HFFc6 (cell line): Measurements from ENCODE around the gene GNLY. TPM values are rescaled to one million over a fixed set of nuclear protein-coding genes. Genes with fewer than 3 reads are reported as not detected.

Experiments used
- DNase-seq: peaks from one replicate; pipeline ENCODE4 v3.0.0-alpha.2; 2018
- H3K27ac Mint-ChIP-seq: 2 replicates; pipeline ENCODE4 v1.8.0; 2020; ENCODE audit warnings: mild to moderate bottlenecking, mixed read lengths
- H3K27me3 Mint-ChIP-seq: 2 replicates; pipeline ENCODE4 v1.8.0; 2021; ENCODE audit warnings: mild to moderate bottlenecking, moderate library complexity, mixed read lengths; ENCODE audit not compliant: insufficient read depth
- H3K36me3 Mint-ChIP-seq: 2 replicates; pipeline ENCODE4 v1.8.0; 2021; ENCODE audit warnings: low read depth, mixed read lengths
- H3K4me1 Mint-ChIP-seq: 2 replicates; pipeline ENCODE4 v1.8.0; 2020; ENCODE audit warnings: low read depth, mixed read lengths
- H3K4me3 Mint-ChIP-seq: 2 replicates; pipeline ENCODE4 v1.8.0; 2020; ENCODE audit warnings: mild to moderate bottlenecking, moderate library complexity, mixed read lengths
- H3K9me3 Mint-ChIP-seq: 2 replicates; pipeline ENCODE4 v1.8.0; 2020; ENCODE audit warnings: mild to moderate bottlenecking, mixed read lengths
- total RNA-seq, 6 experiments: library from RNA; stranded (reverse); fragmentation: NEBNext Ultra II Directional; extraction: Animal tissue kit (Norgen Biotek cat#: 25700); gene quantifications; 2 replicates in 1 of 6; 3 replicates in 5 of 6; pipeline ENCODE4 v1.2.3, GENCODE V29; 2021
- TF ChIP-seq, protein P1 (sequence below): fragments of 200-600 bp; sonication (generic); IDR thresholded peaks from 2 replicates; pipeline ENCODE4 v1.5.0; 2021; ENCODE audit warnings: antibody characterized with exemption, mild to moderate bottlenecking

The GNLY gene
- total RNA-seq, 6 experiments from 2014 or later = not detected

DNA sequence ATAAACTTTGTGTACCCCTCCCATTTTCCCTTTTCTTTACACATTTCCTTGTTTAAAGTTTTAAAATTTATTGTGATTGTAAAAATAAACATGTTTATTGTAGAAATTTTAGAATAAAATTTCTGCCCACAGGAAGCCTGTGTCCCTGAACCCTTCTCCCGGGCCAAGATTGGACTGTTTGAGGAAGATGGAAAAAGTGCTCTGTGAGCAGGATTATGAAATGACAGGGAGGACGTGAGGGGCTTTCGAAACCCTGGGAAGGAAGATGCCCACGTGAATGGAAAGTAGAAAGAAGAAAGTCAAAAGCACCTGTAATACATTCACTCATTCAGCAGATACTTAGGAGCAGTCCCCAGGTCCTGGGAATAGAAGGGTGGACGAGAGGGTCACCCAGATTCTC lies 34.2 kb downstream of the GNLY start:
- Mint-ChIP-seq H3K4me1 (peaks cover 48% of the 10 kb centered on the region), H3K27me3 (peaks cover 1% of the 10 kb centered on the region; the same call in 1 of the 2 replicates), H3K4me3 (no peak overlapping the region), H3K36me3 (no peaks in the 10 kb centered on the region), H3K27ac (no peak overlapping the region), H3K9me3 (no peaks in the 10 kb centered on the region)
- no peak for DNase-seq
- TF ChIP-seq, protein P1, sequence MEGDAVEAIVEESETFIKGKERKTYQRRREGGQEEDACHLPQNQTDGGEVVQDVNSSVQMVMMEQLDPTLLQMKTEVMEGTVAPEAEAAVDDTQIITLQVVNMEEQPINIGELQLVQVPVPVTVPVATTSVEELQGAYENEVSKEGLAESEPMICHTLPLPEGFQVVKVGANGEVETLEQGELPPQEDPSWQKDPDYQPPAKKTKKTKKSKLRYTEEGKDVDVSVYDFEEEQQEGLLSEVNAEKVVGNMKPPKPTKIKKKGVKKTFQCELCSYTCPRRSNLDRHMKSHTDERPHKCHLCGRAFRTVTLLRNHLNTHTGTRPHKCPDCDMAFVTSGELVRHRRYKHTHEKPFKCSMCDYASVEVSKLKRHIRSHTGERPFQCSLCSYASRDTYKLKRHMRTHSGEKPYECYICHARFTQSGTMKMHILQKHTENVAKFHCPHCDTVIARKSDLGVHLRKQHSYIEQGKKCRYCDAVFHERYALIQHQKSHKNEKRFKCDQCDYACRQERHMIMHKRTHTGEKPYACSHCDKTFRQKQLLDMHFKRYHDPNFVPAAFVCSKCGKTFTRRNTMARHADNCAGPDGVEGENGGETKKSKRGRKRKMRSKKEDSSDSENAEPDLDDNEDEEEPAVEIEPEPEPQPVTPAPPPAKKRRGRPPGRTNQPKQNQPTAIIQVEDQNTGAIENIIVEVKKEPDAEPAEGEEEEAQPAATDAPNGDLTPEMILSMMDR = no peak

DNA sequence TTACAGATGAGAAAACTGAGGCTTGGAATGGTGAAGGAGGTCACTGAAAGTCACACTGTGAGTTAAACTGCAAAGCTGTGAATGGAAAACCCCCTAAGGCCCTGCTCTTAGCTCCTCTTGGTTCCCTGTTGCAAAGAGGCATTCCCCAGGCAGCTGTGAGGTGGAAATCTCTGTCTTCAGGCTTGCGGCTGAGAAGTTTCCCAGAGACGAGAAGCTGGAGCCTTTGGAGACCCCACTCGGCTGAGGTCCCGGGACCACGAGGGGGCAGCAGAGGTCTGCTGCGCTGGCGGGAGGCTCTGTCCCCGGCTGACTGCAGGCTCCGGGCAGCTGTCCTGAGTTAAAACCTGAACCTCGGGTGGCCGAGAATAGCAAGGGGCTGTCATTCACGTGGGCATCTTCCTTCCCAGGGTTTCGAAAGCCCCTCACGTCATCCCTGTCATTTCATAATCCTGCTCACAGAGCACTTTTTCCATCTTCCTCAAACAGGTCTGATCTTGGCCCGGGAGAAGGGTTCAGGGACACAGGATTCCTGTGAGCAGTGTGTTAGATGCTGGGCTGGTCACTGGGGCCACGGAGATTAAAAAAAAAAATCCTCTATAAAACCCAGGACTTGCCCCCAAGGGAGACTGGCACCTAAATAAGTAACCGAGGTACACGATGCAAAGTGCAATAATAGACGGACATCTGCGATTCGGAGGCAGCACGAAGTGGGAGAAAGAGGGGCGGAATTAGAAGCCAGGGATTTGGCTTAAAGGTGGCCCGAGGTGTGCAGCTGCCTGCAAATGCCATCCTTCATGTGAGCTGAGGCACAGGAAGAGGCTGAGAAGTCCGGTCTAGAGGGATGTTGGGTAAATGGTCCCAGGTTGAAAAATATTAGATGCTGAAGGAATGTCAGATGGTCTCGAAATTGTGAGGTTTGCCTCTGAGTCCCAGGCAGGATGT lies 35.0 kb downstream of the GNLY start:
- no peaks in the 10 kb centered on the region for H3K9me3 Mint-ChIP-seq
- peak; percentile 66 for DNase-seq
- H3K27ac Mint-ChIP-seq = peak overlapping the region; percentile 4; the same call in 1 of the 2 replicates
- H3K36me3 Mint-ChIP-seq = no peaks in the 10 kb centered on the region
- H3K27me3 Mint-ChIP-seq = peaks cover 1% of the 10 kb centered on the region; the same call in 1 of the 2 replicates
- no peak overlapping the region for H3K4me3 Mint-ChIP-seq
- peaks cover 42% of the 10 kb centered on the region for H3K4me1 Mint-ChIP-seq
- TF ChIP-seq, protein P1 = peak; percentile 98

DNA sequence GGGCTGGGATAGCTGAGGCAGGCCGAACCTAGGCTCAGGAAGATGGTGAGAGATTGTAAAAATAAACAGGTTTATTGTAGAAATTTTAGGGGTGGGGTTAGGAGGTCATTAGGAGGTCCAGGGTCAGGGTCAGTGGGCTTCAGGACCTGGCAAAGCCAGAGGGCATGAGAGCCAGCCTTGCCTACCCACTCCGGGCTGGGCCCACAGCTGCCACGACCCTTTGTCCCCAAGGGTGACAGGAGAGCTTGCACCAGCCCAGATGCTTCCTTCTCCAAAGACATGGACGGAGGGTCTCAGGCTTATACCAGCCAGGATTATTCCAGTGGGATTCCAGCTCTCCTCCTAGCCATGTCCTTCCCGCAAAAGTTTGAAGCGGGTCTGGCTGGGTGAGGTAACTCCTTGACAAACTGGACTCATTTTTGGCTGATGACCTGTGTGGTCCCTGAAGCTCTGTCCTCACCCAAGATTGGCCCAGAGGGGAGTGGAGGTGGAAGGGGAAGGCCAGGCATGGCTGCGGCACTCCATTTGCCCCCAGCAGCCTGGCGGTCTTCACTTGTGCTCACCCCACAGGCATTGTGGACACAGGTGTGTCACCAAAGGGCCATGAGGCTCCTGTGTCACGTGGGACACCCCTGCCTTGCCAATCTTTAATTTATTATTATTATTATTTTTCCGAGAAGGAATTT lies 35.8 kb downstream of the GNLY start:
- Mint-ChIP-seq H3K4me1 (peaks cover 42% of the 10 kb centered on the region), H3K4me3 (no peak overlapping the region), H3K9me3 (no peaks in the 10 kb centered on the region), H3K36me3 (no peaks in the 10 kb centered on the region), H3K27ac (peak overlapping the region; percentile 4; the same call in 1 of the 2 replicates), H3K27me3 (peaks cover 1% of the 10 kb centered on the region; the same call in 1 of the 2 replicates)
- TF ChIP-seq, protein P1 = no peak
- no peak for DNase-seq

DNA sequence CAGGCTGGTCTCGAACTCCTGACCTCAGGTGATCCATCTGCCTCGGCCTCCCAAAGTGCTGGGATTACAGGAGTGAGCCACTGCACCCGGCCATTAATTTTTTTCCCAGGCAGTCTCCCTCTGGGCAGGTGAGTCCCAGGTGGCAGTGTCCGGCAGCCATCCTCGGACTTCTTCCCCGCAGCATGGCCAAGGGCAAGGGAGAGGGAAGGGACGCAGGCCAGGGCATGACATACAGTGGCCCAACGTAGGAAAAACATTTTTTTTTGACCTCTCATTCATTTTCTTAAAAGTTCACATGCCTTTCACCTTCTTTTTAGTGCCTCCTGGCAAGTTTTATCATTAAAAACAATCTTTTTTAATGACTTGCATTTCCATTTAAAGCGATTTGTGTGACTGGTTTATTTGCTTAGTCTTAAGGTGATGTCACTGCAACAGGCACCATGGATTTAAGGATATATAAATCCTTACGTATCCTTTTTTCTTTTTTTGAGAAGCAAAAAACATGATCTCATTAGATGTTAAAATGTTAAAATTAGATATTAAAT lies 36.6 kb downstream of the GNLY start:
- DNase-seq = no peak
- no peak overlapping the region for H3K27ac Mint-ChIP-seq
- H3K4me1 Mint-ChIP-seq = peaks cover 42% of the 10 kb centered on the region
- H3K9me3 Mint-ChIP-seq = no peaks in the 10 kb centered on the region
- TF ChIP-seq, protein P1 = no peak
- no peak overlapping the region for H3K4me3 Mint-ChIP-seq
- H3K36me3 Mint-ChIP-seq = no peaks in the 10 kb centered on the region
- peaks cover 1% of the 10 kb centered on the region; the same call in 1 of the 2 replicates for H3K27me3 Mint-ChIP-seq

DNA sequence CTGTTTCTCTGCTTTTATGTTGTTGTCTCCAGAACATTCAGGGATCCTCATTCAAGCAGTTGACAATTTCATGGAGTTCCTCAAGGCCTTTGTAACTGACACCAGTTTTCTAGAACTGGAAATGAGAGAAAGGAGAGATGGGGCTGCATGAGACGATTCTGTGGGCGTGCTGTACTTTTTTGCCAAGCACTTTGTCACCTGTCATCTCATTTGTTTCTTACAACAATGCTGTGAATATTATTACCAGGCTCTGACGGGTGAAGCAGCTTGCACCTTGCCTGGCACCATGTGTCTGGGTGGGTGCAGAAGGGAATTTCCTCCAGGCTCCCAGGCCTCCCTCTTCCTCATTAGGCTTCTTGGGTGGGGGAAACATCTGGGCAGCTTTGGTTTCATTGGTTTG lies 37.4 kb downstream of the GNLY start:
- DNase-seq = no peak
- TF ChIP-seq, protein P1 = no peak
- 0 out of 2 replicates have a peak, but pooled peaks cover 1% of the 10 kb centered on the region for H3K36me3 Mint-ChIP-seq
- peaks cover 1% of the 10 kb centered on the region; the same call in 1 of the 2 replicates for H3K27me3 Mint-ChIP-seq
- peaks cover 49% of the 10 kb centered on the region for H3K4me1 Mint-ChIP-seq
- no peak overlapping the region for H3K27ac Mint-ChIP-seq
- H3K9me3 Mint-ChIP-seq = no peaks in the 10 kb centered on the region
- H3K4me3 Mint-ChIP-seq = no peak overlapping the region
